HG02840 (cell line): ENCODE data around the gene MFF.
"Not testable (repeated sequence)": the region's sequence is repeated elsewhere in the genome, so short reads cannot be mapped to it uniquely, and the experiment has no call there.

Experiments used
- ATAC-seq: cut with Tn5 transposase; IDR thresholded peaks from one replicate; pipeline ENCODE4 v1.9.1; 2021; ENCODE audit warnings: mild to moderate bottlenecking, moderate library complexity, moderate number of reproducible peaks; ENCODE audit not compliant: unreplicated experiment, low FRiP score

The MFF gene

GRCh38 chr2:227376656-227377396 is 51.8 kb downstream of the MFF start:
- ATAC-seq: no peak

DNA sequence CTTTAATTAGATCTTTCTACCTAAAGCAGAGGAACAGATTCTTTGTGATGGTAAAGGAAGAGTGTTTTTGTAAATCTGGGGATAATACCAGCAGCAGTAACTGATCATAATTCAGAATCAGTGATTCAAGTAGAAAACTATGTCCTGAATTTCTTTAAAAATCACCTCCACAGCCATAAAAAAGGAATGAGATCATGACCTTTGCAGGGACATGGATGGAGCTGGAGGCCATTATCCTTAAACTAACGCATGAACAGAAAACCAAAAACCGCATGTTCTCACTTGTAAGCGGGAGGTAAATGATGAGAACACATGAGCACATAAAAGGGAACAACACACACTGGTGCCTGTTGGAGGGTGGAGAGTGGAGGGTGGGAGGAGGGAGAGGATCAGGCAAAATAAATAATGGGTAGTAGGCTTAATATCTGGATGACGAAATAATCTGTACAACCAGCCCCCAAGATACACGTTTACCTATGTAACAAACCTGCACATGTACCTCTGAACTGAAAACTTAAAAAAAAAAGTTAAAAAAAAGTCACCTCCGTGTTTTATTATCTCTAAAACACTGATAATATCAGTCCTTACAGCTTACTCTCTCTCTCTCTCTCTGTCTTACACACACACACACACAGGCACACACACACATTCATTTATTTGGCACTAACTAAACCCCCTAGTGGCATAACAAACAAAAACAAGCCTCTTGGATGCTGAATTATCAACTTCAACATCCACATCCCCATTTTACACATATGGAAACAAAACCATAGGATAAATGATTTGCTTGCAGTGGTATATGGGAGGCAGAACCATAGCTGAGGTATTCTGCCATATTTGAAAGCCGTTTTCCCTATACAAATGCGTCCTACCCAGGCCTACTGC is 52.7 kb downstream of the MFF start:
- ATAC-seq: no peak

DNA sequence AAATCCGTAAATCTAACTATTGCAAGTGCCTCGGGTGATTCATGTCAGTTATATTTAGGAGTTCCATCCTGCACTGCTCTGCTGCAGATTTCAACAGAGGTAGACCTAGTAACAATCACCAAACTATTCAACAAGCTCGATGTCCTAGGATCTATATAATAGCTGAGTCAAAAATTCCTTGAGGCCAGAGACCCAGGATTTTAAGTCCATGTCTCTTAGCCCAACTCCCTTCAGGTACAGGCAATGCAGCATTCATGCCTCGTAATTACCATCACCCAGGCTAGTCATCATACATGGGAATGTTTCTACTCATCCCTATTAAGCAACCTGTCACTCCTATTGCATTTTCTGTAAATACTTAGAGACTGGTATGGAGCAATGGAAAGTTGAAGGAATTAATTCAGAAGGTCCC is 53.3 kb downstream of the MFF start:
- ATAC-seq: no peak

DNA sequence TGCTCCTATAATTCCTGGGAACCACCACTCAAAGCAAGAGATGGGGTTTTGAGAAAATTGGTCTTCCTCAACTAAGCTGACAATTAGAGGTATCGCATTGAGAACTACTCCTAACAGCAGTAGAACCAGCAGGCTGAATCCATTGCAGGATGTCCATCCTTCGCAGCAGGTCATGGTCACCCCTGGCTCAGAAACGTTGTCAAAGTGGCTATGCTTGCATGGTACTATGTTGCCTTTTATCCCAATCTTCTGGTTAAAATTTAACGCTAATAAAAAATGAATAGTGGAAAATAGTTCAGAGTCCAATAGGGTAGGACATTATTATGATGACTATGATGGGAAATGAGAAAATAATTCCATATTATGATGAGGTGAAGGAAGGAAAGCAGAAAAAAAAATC is 54.0 kb downstream of the MFF start, which contains the start of gene TM4SF20:
TSS of gene TM4SF20 (minus strand) at position 212 of the 400 bp plus-strand sequence. CDS start at position 174, 38 bp downstream.
- ATAC-seq: no peak

GRCh38 chr2:227382241-227382835 is 57.3 kb downstream of the MFF start:
- ATAC-seq: not testable (repeated sequence)

DNA sequence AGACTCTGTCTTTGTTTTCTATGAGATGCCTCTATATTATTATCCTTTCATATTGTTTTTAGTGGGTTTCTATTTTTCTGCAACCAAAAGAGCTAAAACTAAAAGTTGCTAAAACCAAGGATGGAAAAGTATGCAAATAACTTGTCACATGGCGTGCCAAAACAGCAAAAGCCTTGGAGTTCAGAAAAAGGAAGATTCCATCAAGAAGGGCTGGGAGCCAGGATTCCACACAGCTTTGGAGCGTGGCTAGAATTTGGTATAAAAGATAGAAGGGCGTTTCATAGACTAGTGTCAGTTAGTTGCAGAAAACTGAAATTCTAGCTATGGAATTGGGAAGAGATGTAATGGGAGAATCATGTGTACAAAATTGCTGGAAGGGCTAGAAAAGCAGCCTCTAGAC is 58.6 kb downstream of the MFF start:
- no peak for ATAC-seq

- no peak for ATAC-seq
These were observed 61.6 kb downstream of the MFF start for GRCh38 chr2:227386630-227387029.

GRCh38 chr2:227387583-227387982 is 62.5 kb downstream of the MFF start, which contains the start of gene SCYGR1:
SCYGR1 (minus strand) TSS chr2:227387949; CDS start chr2:227387949, 0 bp downstream.
- not testable (repeated sequence) for ATAC-seq

GRCh38 chr2:227388537-227389011 is 63.5 kb downstream of the MFF start:
- no peak for ATAC-seq

- no peak for ATAC-seq
These were observed 64.2 kb downstream of the MFF start for GRCh38 chr2:227389231-227389630.

- no peak for ATAC-seq
These were observed 64.6 kb downstream of the MFF start for GRCh38 chr2:227389661-227390060.

DNA sequence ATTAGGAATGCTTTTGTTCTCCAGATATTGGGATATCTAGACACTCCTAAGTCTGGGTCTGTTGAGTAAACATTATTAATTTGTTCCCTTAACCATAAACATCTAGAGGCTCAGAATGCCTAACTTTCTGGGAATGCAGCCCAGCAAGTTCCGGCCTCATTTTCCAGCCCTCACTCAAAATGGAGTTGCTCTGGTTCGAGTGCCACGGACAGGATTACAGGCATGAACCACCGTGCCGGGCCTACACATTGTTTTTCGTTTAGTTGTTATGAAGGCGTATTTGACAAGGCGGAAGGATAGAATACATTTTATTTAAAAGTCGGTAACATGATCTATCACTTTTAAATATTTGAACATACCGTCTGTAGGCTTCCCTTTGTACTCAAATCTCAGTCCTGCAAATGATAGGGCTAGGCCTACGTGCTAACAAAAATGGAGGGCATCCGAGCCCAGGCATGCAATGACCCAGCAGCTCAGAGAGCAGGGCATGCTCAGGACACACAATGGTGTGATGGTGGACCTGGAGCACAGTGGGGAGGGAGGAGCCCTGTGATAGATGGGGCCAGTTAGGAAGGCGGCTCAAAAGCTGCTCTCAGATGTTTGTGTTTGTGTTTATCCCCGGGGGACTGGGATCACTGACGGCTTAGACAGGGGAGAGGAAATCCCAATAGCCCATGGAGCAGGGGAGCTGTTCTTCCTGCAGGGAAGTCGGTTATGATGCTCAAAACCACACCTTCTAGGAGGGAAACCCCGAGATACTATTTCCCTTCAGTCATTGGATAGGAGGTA is 65.6 kb downstream of the MFF start:
- no peak for ATAC-seq

DNA sequence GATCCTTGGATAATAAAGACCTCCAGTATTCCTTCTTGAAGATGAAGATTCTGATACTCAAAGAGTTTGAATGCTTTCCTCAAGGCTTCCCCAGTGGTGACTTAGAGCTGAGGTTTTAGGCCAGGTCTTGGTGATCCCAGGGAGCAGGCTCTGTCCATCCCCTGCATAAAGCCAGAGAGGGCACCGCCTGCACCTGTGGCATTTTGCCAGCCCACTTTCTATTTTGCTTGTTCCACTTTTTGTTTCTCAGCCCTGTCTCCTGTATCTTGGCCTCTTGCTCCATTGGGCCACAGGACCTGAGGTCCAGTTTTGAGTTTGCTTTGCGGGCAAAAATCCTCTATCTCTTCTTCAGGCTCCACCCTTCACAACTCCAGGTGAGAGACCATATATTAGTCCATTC is 69.3 kb downstream of the MFF start:
- no peak for ATAC-seq

- no peak for ATAC-seq
These were observed 70.5 kb downstream of the MFF start for GRCh38 chr2:227395556-227395955.

DNA sequence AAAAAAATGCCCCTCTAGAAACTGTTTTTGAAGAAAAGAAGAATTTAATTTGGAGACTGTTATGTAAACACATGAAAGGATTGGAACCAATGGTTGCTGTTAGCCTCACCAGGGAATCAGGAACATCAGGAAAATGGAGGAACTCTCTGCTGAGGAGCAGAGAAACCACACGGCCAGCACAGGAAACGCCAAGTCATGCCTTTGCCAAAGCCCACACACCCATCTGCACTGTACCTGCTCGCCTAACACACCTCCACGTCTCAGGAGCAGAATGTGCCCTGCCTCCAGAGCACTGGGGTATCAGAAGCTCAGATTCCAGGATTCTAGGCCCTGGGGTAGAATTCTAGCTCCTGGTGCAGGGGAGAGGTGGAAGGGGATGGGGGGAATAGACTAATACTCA is 72.5 kb downstream of the MFF start:
- ATAC-seq: no peak

GRCh38 chr2:227398684-227399670 is 73.9 kb downstream of the MFF start:
- no peak for ATAC-seq

DNA sequence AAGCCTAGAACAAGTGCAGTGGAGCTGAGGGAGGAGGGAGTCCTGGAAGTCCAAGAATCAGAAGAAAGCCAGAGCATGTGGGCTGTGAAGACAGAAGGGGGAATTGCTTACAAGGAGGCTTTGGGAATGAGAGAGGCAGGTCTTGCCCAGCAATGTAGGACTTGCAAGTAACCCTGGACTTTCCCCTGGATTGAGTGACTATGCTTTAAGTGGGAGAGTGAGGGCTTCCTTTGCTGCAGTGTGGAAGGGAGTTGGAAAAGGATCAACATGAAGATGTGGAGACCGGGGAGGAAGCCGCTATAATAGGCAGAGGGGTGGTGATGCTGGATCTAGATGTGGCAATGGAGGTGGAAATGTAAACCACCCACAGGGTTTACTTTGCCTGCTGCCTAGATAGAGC is 76.5 kb downstream of the MFF start:
- no peak for ATAC-seq

GRCh38 chr2:227402321-227402720 is 77.3 kb downstream of the MFF start:
- ATAC-seq: no peak

GRCh38 chr2:227402959-227403358 is 77.9 kb downstream of the MFF start:
- ATAC-seq: no peak
